ENCODE data around the gene CMIP.

CMIP gene

GRCh38 chr16:81436386-81436785 is 8.2 kb upstream of the CMIP start:
- H3K36me3 ChIP-seq (ENCODE audit: control insufficient read depth in 2 of 2, insufficient read depth in 2 of 2, low read length in 2 of 2) = no peaks in the 10 kb centered on the region
- peaks cover 4 to 6% of the 10 kb centered on the region in 2 donors for H3K27me3 ChIP-seq (ENCODE audit: control insufficient read depth in 2 of 2, insufficient read depth in 2 of 2, low read length in 2 of 2)
- H3K4me3 ChIP-seq (ENCODE audit: low read length in 2 of 2) = no peak overlapping the region
- H3K9ac ChIP-seq (ENCODE audit: low read depth in 1 of 2, low read length in 2 of 2) = no peak overlapping the region
- no peaks in the 10 kb centered on the region for H3K9me3 ChIP-seq (ENCODE audit: control insufficient read depth in 2 of 2, low read length in 2 of 2)
- no peaks in the 10 kb centered on the region for H3K4me1 ChIP-seq (ENCODE audit: control insufficient read depth in 2 of 2, insufficient read depth in 2 of 2, low read length in 2 of 2)
- H3K27ac ChIP-seq (ENCODE audit: low read depth in 2 of 2, low read length in 2 of 2) = no peak overlapping the region

DNA sequence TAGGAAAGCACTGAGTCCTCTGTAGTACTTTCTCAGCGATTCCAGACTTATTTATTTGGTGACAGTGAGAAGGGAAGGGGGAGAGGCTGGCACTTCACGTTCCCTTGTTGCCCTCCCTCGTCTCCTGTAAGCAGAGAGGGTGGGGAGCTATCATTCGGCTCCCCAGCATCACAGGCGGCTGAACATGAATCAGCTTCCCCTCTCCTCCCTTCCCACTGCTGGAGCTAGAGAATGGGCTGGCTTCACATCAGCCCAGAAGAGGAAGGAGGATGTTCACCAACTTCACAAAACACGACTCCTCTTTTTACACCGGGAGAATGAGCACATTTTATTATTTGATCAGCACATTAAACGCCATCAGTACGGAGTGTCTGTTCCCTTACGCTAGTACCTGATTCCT is 6.7 kb upstream of the CMIP start:
- no peaks in the 10 kb centered on the region for H3K36me3 ChIP-seq (ENCODE audit: control insufficient read depth in 2 of 2, insufficient read depth in 2 of 2, low read length in 2 of 2)
- H3K9me3 ChIP-seq (ENCODE audit: control insufficient read depth in 2 of 2, low read length in 2 of 2) = no peaks in the 10 kb centered on the region
- no peak overlapping the region for H3K9ac ChIP-seq (ENCODE audit: low read depth in 1 of 2, low read length in 2 of 2)
- H3K4me1 ChIP-seq (ENCODE audit: control insufficient read depth in 2 of 2, insufficient read depth in 2 of 2, low read length in 2 of 2) = no peaks in the 10 kb centered on the region
- no peak overlapping the region for H3K4me3 ChIP-seq (ENCODE audit: low read length in 2 of 2)
- H3K27ac ChIP-seq (ENCODE audit: low read depth in 2 of 2, low read length in 2 of 2) = no peak overlapping the region
- peaks cover 4 to 6% of the 10 kb centered on the region in 2 donors for H3K27me3 ChIP-seq (ENCODE audit: control insufficient read depth in 2 of 2, insufficient read depth in 2 of 2, low read length in 2 of 2)

DNA sequence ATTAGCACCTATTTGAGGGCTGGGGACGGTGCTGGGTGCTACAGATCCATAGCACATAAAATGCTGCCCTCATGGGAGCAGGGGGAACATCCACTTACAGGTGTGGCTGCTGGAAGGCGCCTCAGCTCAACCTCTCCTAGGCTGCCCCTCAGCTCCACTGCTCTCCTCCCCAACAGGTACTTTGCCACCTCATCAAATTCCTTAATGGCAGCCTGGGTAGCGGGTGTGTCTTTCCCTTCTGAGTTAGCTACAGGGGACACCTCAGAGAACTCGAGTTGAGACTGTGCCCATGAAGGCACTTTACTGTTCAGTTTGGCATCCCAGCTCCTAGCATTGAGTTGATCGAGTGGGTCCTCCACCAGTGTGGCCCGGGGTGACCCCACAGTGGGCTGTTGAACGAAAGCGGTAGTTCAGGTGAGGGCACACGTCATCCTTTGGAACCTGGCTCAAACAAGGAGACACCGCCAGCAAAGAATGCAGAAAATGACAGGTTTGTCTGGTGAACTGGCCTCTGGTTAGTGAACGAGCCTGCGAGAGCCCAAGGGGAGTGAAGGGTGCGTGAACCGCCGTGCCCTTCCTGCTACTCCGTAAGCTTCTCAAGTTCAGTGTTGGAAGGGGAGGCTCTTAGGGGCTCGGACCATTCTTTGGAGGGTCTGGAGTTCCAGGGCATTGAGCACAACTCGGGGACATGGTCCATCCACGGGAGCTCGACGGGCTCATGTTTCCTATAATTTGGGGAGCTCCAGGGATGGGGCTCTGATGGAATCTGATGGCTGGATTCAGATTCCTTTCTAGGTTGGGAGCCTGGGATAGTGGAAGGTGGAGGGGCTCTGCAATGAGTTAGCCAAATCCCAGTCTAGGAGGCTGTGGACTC is 3.5 kb upstream of the CMIP start:
- Histone ChIP-seq H3K4me3 (ENCODE audit: low read length in 2 of 2) (no peak overlapping the region), H3K27me3 (ENCODE audit: control insufficient read depth in 2 of 2, insufficient read depth in 2 of 2, low read length in 2 of 2) (peaks cover 4 to 6% of the 10 kb centered on the region in 2 donors), H3K9me3 (ENCODE audit: control insufficient read depth in 2 of 2, low read length in 2 of 2) (no peaks in the 10 kb centered on the region), H3K9ac (ENCODE audit: low read depth in 1 of 2, low read length in 2 of 2) (no peak overlapping the region), H3K27ac (ENCODE audit: low read depth in 2 of 2, low read length in 2 of 2) (no peak overlapping the region), H3K36me3 (ENCODE audit: control insufficient read depth in 2 of 2, insufficient read depth in 2 of 2, low read length in 2 of 2) (no peaks in the 10 kb centered on the region), H3K4me1 (ENCODE audit: control insufficient read depth in 2 of 2, insufficient read depth in 2 of 2, low read length in 2 of 2) (peaks cover 0 to 4% of the 10 kb centered on the region in 2 donors)

GRCh38 chr16:81442220-81442915 is 2.2 kb upstream of the CMIP start:
- H3K4me3 ChIP-seq (ENCODE audit: low read length in 2 of 2) = no peak overlapping the region
- peaks cover 11 to 14% of the 10 kb centered on the region in 2 donors for H3K4me1 ChIP-seq (ENCODE audit: control insufficient read depth in 2 of 2, insufficient read depth in 2 of 2, low read length in 2 of 2)
- H3K27me3 ChIP-seq (ENCODE audit: control insufficient read depth in 2 of 2, insufficient read depth in 2 of 2, low read length in 2 of 2) = peaks cover 0 to 6% of the 10 kb centered on the region in 2 donors
- H3K27ac ChIP-seq (ENCODE audit: low read depth in 2 of 2, low read length in 2 of 2) = no peak overlapping the region
- H3K9me3 ChIP-seq (ENCODE audit: control insufficient read depth in 2 of 2, low read length in 2 of 2) = no peaks in the 10 kb centered on the region
- H3K9ac ChIP-seq (ENCODE audit: low read depth in 1 of 2, low read length in 2 of 2) = no peak overlapping the region
- H3K36me3 ChIP-seq (ENCODE audit: control insufficient read depth in 2 of 2, insufficient read depth in 2 of 2, low read length in 2 of 2) = no peaks in the 10 kb centered on the region

- H3K27me3 ChIP-seq (ENCODE audit: control insufficient read depth in 2 of 2, insufficient read depth in 2 of 2, low read length in 2 of 2) = peaks cover 0 to 6% of the 10 kb centered on the region in 2 donors
- no peaks in the 10 kb centered on the region for H3K9me3 ChIP-seq (ENCODE audit: control insufficient read depth in 2 of 2, low read length in 2 of 2)
- peaks cover 18 to 21% of the 10 kb centered on the region in 2 donors for H3K4me1 ChIP-seq (ENCODE audit: control insufficient read depth in 2 of 2, insufficient read depth in 2 of 2, low read length in 2 of 2)
- H3K36me3 ChIP-seq (ENCODE audit: control insufficient read depth in 2 of 2, insufficient read depth in 2 of 2, low read length in 2 of 2) = no peaks in the 10 kb centered on the region
- peak overlapping the region in 1 of 2 donors; percentile 63 for H3K27ac ChIP-seq (ENCODE audit: low read depth in 2 of 2, low read length in 2 of 2)
- peak overlapping the region in 1 of 2 donors; percentile 5 for H3K9ac ChIP-seq (ENCODE audit: low read depth in 1 of 2, low read length in 2 of 2)
- H3K4me3 ChIP-seq (ENCODE audit: low read length in 2 of 2) = no peak overlapping the region
Observed at GRCh38 chr16:81442916-81443687, 1.5 kb upstream of the CMIP start.

DNA sequence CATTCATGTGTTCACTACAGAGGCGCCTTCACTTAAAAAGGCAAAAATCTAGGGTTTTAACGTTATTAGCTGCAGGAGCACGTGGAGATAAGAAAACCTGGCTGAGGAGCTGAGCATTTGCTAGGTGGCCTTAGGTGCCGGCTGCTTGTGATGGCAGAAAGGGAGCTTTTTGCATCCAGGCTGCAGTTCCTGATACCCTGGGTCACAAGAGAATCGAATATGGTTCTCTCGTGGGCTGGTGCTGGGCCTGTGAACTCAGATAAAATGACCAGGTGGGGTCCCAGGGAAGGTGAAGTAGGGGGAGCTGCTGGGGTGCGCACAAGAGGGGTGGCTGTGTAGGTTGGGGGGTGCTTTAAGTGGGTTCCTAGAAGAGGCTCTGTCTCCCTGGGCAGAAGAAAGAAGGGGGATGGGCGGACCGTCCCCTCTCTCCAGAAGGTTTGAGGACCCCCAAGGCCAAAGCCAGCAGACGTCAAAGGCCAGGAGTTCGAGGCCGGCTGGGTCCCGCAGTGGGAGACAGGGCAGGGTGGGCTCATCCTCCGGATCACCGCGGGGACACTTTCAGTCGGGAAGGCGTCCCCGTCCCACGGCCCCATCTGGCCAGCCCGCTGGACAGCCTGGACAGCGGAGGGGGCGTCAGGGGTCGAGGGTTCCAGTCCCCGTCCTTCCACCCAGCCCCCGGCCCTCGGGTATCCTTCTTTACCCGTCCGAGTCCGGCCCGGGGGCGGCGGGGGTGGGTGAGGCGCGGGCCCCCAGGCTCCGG is 740 bp upstream of the CMIP start:
- Histone ChIP-seq H3K4me3 (ENCODE audit: low read length in 2 of 2) (peak overlapping the region; percentile 44 to 54), H3K36me3 (ENCODE audit: control insufficient read depth in 2 of 2, insufficient read depth in 2 of 2, low read length in 2 of 2) (no peaks in the 10 kb centered on the region), H3K9ac (ENCODE audit: low read depth in 1 of 2, low read length in 2 of 2) (peak overlapping the region; percentile 32 to 69), H3K27ac (ENCODE audit: low read depth in 2 of 2, low read length in 2 of 2) (peak overlapping the region; percentile 14 to 63), H3K9me3 (ENCODE audit: control insufficient read depth in 2 of 2, low read length in 2 of 2) (no peaks in the 10 kb centered on the region), H3K27me3 (ENCODE audit: control insufficient read depth in 2 of 2, insufficient read depth in 2 of 2, low read length in 2 of 2) (peaks cover 0 to 4% of the 10 kb centered on the region in 2 donors), H3K4me1 (ENCODE audit: control insufficient read depth in 2 of 2, insufficient read depth in 2 of 2, low read length in 2 of 2) (peaks cover 24 to 25% of the 10 kb centered on the region in 2 donors)

DNA sequence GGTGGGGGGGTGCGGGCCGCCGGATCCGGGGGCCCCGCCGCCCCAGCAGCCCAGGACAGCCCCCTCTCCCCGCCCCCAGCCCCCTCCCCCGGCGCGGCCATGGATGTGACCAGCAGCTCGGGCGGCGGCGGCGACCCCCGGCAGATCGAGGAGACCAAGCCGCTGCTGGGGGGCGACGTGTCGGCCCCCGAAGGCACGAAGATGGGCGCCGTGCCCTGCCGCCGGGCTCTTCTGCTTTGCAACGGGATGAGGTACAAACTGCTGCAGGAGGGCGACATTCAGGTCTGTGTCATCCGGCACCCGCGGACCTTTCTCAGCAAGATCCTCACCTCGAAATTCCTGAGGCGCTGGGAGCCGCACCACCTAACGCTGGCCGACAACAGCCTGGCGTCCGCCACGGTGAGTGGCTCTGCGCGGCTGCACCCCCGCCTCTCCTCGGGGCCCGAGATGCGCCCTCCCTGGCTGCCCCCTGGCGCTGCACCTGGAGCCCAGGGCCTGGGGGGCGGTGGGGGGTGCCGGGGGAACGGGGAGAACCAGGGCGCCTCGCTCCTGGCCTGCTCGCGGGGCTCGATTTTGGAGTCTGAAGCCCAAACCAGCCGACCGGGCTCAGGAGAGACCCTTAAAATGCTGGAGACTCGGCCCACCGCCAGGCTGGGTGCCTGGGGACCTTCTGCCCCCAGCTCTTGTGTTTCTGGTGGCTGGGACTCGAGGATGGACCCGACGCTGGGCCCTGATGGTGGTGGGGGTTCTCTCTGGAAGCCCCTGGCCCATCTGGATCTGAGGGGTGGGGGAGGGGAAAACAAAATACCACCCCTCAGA is 744 bp downstream of the CMIP start:
- H3K4me1 ChIP-seq (ENCODE audit: control insufficient read depth in 2 of 2, insufficient read depth in 2 of 2, low read length in 2 of 2) = peaks cover 39% of the 10 kb centered on the region in 2 donors
- H3K4me3 ChIP-seq (ENCODE audit: low read length in 2 of 2) = peak overlapping the region; percentile 87 to 91
- H3K9ac ChIP-seq (ENCODE audit: low read depth in 1 of 2, low read length in 2 of 2) = peak overlapping the region; percentile 85 to 99
- no peaks in the 10 kb centered on the region for H3K36me3 ChIP-seq (ENCODE audit: control insufficient read depth in 2 of 2, insufficient read depth in 2 of 2, low read length in 2 of 2)
- no peaks in the 10 kb centered on the region for H3K27me3 ChIP-seq (ENCODE audit: control insufficient read depth in 2 of 2, insufficient read depth in 2 of 2, low read length in 2 of 2)
- no peaks in the 10 kb centered on the region for H3K9me3 ChIP-seq (ENCODE audit: control insufficient read depth in 2 of 2, low read length in 2 of 2)
- peak overlapping the region; percentile 92 to 95 for H3K27ac ChIP-seq (ENCODE audit: low read depth in 2 of 2, low read length in 2 of 2)

- Histone ChIP-seq H3K4me1 (ENCODE audit: control insufficient read depth in 2 of 2, insufficient read depth in 2 of 2, low read length in 2 of 2) (peaks cover 44 to 45% of the 10 kb centered on the region in 2 donors), H3K4me3 (ENCODE audit: low read length in 2 of 2) (peak overlapping the region; percentile 87 to 91)
Observed at GRCh38 chr16:81445966-81446906, 1.6 kb downstream of the CMIP start.

More at GRCh38 chr16:81445966-81446906, 1.6 kb downstream of the CMIP start:
- H3K27me3 ChIP-seq (ENCODE audit: control insufficient read depth in 2 of 2, insufficient read depth in 2 of 2, low read length in 2 of 2) = no peaks in the 10 kb centered on the region
- H3K36me3 ChIP-seq (ENCODE audit: control insufficient read depth in 2 of 2, insufficient read depth in 2 of 2, low read length in 2 of 2) = no peaks in the 10 kb centered on the region
- H3K27ac ChIP-seq (ENCODE audit: low read depth in 2 of 2, low read length in 2 of 2) = peak overlapping the region; percentile 92 to 95
- peak overlapping the region; percentile 85 to 99 for H3K9ac ChIP-seq (ENCODE audit: low read depth in 1 of 2, low read length in 2 of 2)
- H3K9me3 ChIP-seq (ENCODE audit: control insufficient read depth in 2 of 2, low read length in 2 of 2) = no peaks in the 10 kb centered on the region

All from mucosa of rectum (tissue), 2 donors.